Measurements from ENCODE around the gene DNAJC1.

The DNAJC1 gene

GRCh38 chr10:22006379-22006884 lies 2.9 kb upstream of the DNAJC1 start:
- DNase-seq (ENCODE audit: low read depth) = no peak

- DNase-seq (ENCODE audit: low read depth) = no peak
These were observed 2.2 kb upstream of the DNAJC1 start for GRCh38 chr10:22005763-22006162.

GRCh38 chr10:22003964-22004281 lies 393 bp upstream of the DNAJC1 start:
- no peak for DNase-seq (ENCODE audit: low read depth)

- no peak for DNase-seq (ENCODE audit: low read depth)
These were observed 846 bp downstream of the DNAJC1 start for GRCh38 chr10:22002591-22003176.

- DNase-seq (ENCODE audit: low read depth) = no peak
These were observed 8.0 kb downstream of the DNAJC1 start for GRCh38 chr10:21995557-21995956.

GRCh38 chr10:21993360-21994001 lies 10.0 kb downstream of the DNAJC1 start:
- no peak for DNase-seq (ENCODE audit: low read depth)

- no peak for DNase-seq (ENCODE audit: low read depth)
These were observed 11.7 kb downstream of the DNAJC1 start for GRCh38 chr10:21991785-21992184.

- no peak for DNase-seq (ENCODE audit: low read depth)
These were observed 13.1 kb downstream of the DNAJC1 start for GRCh38 chr10:21990449-21990848.

GRCh38 chr10:21989453-21990154 lies 13.9 kb downstream of the DNAJC1 start:
- no peak for DNase-seq (ENCODE audit: low read depth)

- DNase-seq (ENCODE audit: low read depth) = no peak
These were observed 18.0 kb downstream of the DNAJC1 start for GRCh38 chr10:21985541-21985940.

GRCh38 chr10:21981118-21981517 lies 22.4 kb downstream of the DNAJC1 start:
- no peak for DNase-seq (ENCODE audit: low read depth)

GRCh38 chr10:21980691-21981090 lies 22.8 kb downstream of the DNAJC1 start:
- DNase-seq (ENCODE audit: low read depth) = no peak

- no peak for DNase-seq (ENCODE audit: low read depth)
These were observed 25.2 kb downstream of the DNAJC1 start for GRCh38 chr10:21978191-21978862.

- DNase-seq (ENCODE audit: low read depth) = no peak
These were observed 26.8 kb downstream of the DNAJC1 start for GRCh38 chr10:21976739-21977138.

- DNase-seq (ENCODE audit: low read depth) = no peak
These were observed 27.2 kb downstream of the DNAJC1 start for GRCh38 chr10:21976280-21976679.

GRCh38 chr10:21975378-21975990 lies 28.0 kb downstream of the DNAJC1 start:
- no peak for DNase-seq (ENCODE audit: low read depth)

GRCh38 chr10:21972584-21972983 lies 30.9 kb downstream of the DNAJC1 start:
- DNase-seq (ENCODE audit: low read depth) = no peak

GRCh38 chr10:21969326-21970287 lies 33.9 kb downstream of the DNAJC1 start:
- DNase-seq (ENCODE audit: low read depth) = no peak

GRCh38 chr10:21964983-21965665 lies 38.4 kb downstream of the DNAJC1 start:
- DNase-seq (ENCODE audit: low read depth) = no peak

- no peak for DNase-seq (ENCODE audit: low read depth)
These were observed 41.2 kb downstream of the DNAJC1 start for GRCh38 chr10:21962358-21962757.

- no peak for DNase-seq (ENCODE audit: low read depth)
These were observed 41.7 kb downstream of the DNAJC1 start for GRCh38 chr10:21961847-21962246.

Measured in stimulated activated CD8-positive, alpha-beta memory T cell treated with anti-CD3 and anti-CD28 coated beads, Interleukin-4, amount 100 ng/mL, for 24 hours (primary cell).